Activated CD4-positive, alpha-beta T cell treated with anti-CD3 and anti-CD28 coated beads for 36 hours (primary cell): Measurements from ENCODE around the gene CGRRF1. TPM values are rescaled to one million over a fixed set of nuclear protein-coding genes. Genes with fewer than 3 reads are reported as not detected.

ENCODE experiments used
- ATAC-seq: fragments of 200-7000 bp; cut with Tn5 transposase; one replicate; pipeline ENCODE4 v1.10.0; 2021; ENCODE audit warnings: mild to moderate bottlenecking, moderate library complexity
- CTCF ChIA-PET: fragments of 350-600 bp; sonication (Branson Sonifier 250); formaldehyde crosslinking; loops from one replicate; lab custom pipeline; 2021; ENCODE audit warnings: antibody characterized with exemption; lab: Charles Lee
- POLR2A ChIA-PET: fragments of 350-600 bp; sonication (Branson Sonifier 250); formaldehyde crosslinking; loops from one replicate; lab custom pipeline; 2021; ENCODE audit warnings: antibody characterized with exemption, inconsistent platforms; lab: Charles Lee
- DNase-seq: peaks from one replicate; pipeline ENCODE4 v3.0.0-alpha.2; 2020
- H3K27ac Mint-ChIP-seq: one replicate; pipeline ENCODE4 v1.8.0; 2021; ENCODE audit warnings: mixed read lengths
- H3K27me3 Mint-ChIP-seq: one replicate; pipeline ENCODE4 v1.8.0; 2021; ENCODE audit warnings: mixed read lengths
- H3K36me3 Mint-ChIP-seq: one replicate; pipeline ENCODE4 v1.8.0; 2021; ENCODE audit warnings: low read depth, mixed read lengths
- H3K4me1 Mint-ChIP-seq: one replicate; pipeline ENCODE4 v1.8.0; 2021; ENCODE audit warnings: mixed read lengths
- H3K4me3 Mint-ChIP-seq: one replicate; pipeline ENCODE4 v1.8.0; 2021; ENCODE audit warnings: mild to moderate bottlenecking, moderate library complexity, mixed read lengths
- H3K9me3 Mint-ChIP-seq: one replicate; pipeline ENCODE4 v1.8.0; 2021; ENCODE audit warnings: low read depth, mixed read lengths
- intact Hi-C, 2 experiments: fragments of 100-400 bp; cut with DNase I in 1 of 2; cut with micrococcal nuclease in 1 of 2; formaldehyde crosslinking; loops; one replicate each; pipeline versions ENCODE4 v1.14.2 to v1.15.1; 2022 to 2024; cut with DNase I, micrococcal nuclease
- total RNA-seq, 2 experiments: library from RNA; stranded (reverse); gene quantifications; one replicate each; pipeline ENCODE4 v1.2.3, GENCODE V29; 2021

The CGRRF1 gene
- total RNA-seq, result 10 to 100 TPM; 10.2 to 15.2 TPM

GRCh38 chr14:54509546-54510501 is at the start of gene CGRRF1:
Gene CGRRF1 (plus strand): TSS chr14:54509906. CDS start chr14:54509960, 54 bp downstream.
- Mint-ChIP-seq H3K27me3 (no peaks in the 10 kb centered on the region), H3K36me3 (peaks cover 6% of the 10 kb centered on the region), H3K27ac (peak within 1 kb of the TSS; percentile 80), H3K9me3 (no peaks in the 10 kb centered on the region), H3K4me3 (peak within 1 kb of the TSS; percentile 92), H3K4me1 (peaks cover 34% of the 10 kb centered on the region)
- intact Hi-C loops, result loop anchor here (1.0 kb wide), 5 partner anchors 21 to 392 kb away; partner anchors contain the start of genes CNIH1 (in 2 of the 2) and GCH1 (in 1 of the 2)
- DNase-seq (peak; percentile 98), ATAC-seq (peak; percentile 99)
- ChIA-PET CTCF (interaction anchor here (0.5 to 4.6 kb wide), 12 partner anchors 16 to 905 kb away, joined by 3 to 31 read pairs (median 4); partner anchors contain the start of genes CDKN3 and GMFB), POLR2A (interaction anchor here (0.6 to 1.3 kb wide), 6 partner anchors 15 to 264 kb away, joined by 3 to 6 read pairs (median 4); partner anchors contain the start of genes CDKN3 and GMFB)

GRCh38 chr14:54462048-54462447 is 47.7 kb upstream of the CGRRF1 start:
- Mint-ChIP-seq H3K4me1 (peaks cover 4% of the 10 kb centered on the region), H3K36me3 (peaks cover 2% of the 10 kb centered on the region), H3K9me3 (peaks cover 2% of the 10 kb centered on the region), H3K27me3 (no peaks in the 10 kb centered on the region), H3K27ac (no peak overlapping the region), H3K4me3 (no peak overlapping the region)
- intact Hi-C loops, result no loop called here
- ChIA-PET POLR2A (no interaction called here), CTCF (interaction anchor here (1.0 kb wide), 1 partner anchor 17 kb away, joined by 3 read pairs; no protein-coding TSS in a partner anchor)
- no peak for ATAC-seq
- no peak for DNase-seq

- Mint-ChIP-seq H3K27me3 (no peaks in the 10 kb centered on the region), H3K4me3 (no peak overlapping the region), H3K27ac (no peak overlapping the region), H3K4me1 (peaks cover 4% of the 10 kb centered on the region), H3K9me3 (peaks cover 8% of the 10 kb centered on the region), H3K36me3 (peaks cover 20% of the 10 kb centered on the region)
- intact Hi-C loops, result no loop called here
- ChIA-PET POLR2A (no interaction called here), CTCF (interaction anchor here (0.7 to 1.4 kb wide), 2 partner anchors 22 to 92 kb away, joined by 3 to 4 read pairs; no protein-coding TSS in a partner anchor)
- ATAC-seq, result no peak
- DNase-seq, result no peak
Measured at GRCh38 chr14:54465654-54466053, 44.1 kb upstream of the CGRRF1 start.

- intact Hi-C loops, result no loop called here
Measured at GRCh38 chr14:54467280-54467679, 42.4 kb upstream of the CGRRF1 start.

GRCh38 chr14:54470701-54471100 is 39.0 kb upstream of the CGRRF1 start:
- ATAC-seq (no peak), DNase-seq (no peak)
- intact Hi-C loops, result no loop called here
- H3K4me3 Mint-ChIP-seq, result no peak overlapping the region
- no peaks in the 10 kb centered on the region for H3K27me3 Mint-ChIP-seq
- no peak overlapping the region for H3K27ac Mint-ChIP-seq
- peaks cover 8% of the 10 kb centered on the region for H3K9me3 Mint-ChIP-seq
- H3K4me1 Mint-ChIP-seq, result peaks cover 2% of the 10 kb centered on the region
- POLR2A ChIA-PET, result no interaction called here
- H3K36me3 Mint-ChIP-seq, result peaks cover 37% of the 10 kb centered on the region
- CTCF ChIA-PET, result interaction anchor here (0.7 kb wide), 1 partner anchor 262 kb away, joined by 6 read pairs; no protein-coding TSS in a partner anchor

More at GRCh38 chr14:54467280-54467679, 42.4 kb upstream of the CGRRF1 start:
- POLR2A ChIA-PET, result no interaction called here
- ATAC-seq (no peak), DNase-seq (no peak)
- no peak overlapping the region for H3K27ac Mint-ChIP-seq
- no peaks in the 10 kb centered on the region for H3K27me3 Mint-ChIP-seq
- peaks cover 20% of the 10 kb centered on the region for H3K36me3 Mint-ChIP-seq
- peaks cover 8% of the 10 kb centered on the region for H3K9me3 Mint-ChIP-seq
- H3K4me3 Mint-ChIP-seq, result no peak overlapping the region
- peaks cover 1% of the 10 kb centered on the region for H3K4me1 Mint-ChIP-seq
- CTCF ChIA-PET, result no interaction called here

- intact Hi-C loops, result no loop called here
- no peak for DNase-seq
- Mint-ChIP-seq H3K4me1 (peaks cover 9% of the 10 kb centered on the region), H3K36me3 (peaks cover 42% of the 10 kb centered on the region), H3K4me3 (no peak overlapping the region), H3K27ac (no peak overlapping the region), H3K27me3 (no peaks in the 10 kb centered on the region), H3K9me3 (peaks cover 8% of the 10 kb centered on the region)
- ChIA-PET POLR2A (no interaction called here), CTCF (interaction anchor here (0.6 kb wide), 4 partner anchors 73 to 435 kb away, joined by 3 to 4 read pairs (median 3); no protein-coding TSS in a partner anchor)
- no peak for ATAC-seq
Measured at GRCh38 chr14:54471641-54472040, 38.1 kb upstream of the CGRRF1 start.

GRCh38 chr14:54472315-54472714 is 37.4 kb upstream of the CGRRF1 start:
- ChIA-PET CTCF (interaction anchor here (0.6 kb wide), 1 partner anchor 341 kb away, joined by 3 read pairs; no protein-coding TSS in a partner anchor), POLR2A (no interaction called here)
- no peak overlapping the region for H3K27ac Mint-ChIP-seq
- H3K4me3 Mint-ChIP-seq, result no peak overlapping the region
- intact Hi-C loops, result no loop called here
- H3K9me3 Mint-ChIP-seq, result peaks cover 7% of the 10 kb centered on the region
- no peak for ATAC-seq
- H3K4me1 Mint-ChIP-seq, result peaks cover 13% of the 10 kb centered on the region
- H3K36me3 Mint-ChIP-seq, result peaks cover 44% of the 10 kb centered on the region
- no peaks in the 10 kb centered on the region for H3K27me3 Mint-ChIP-seq
- no peak for DNase-seq

- DNase-seq (no peak), ATAC-seq (no peak)
- H3K27me3 Mint-ChIP-seq, result no peaks in the 10 kb centered on the region
- intact Hi-C loops, result no loop called here
- H3K4me1 Mint-ChIP-seq, result peaks cover 16% of the 10 kb centered on the region
- ChIA-PET CTCF (interaction anchor here (0.5 to 1.9 kb wide), 4 partner anchors 9 to 36 kb away, joined by 3 to 4 read pairs (median 4); partner anchors contain the start of gene CGRRF1), POLR2A (interaction anchor here (0.6 to 1.0 kb wide), 2 partner anchors 77 to 214 kb away, joined by 3 to 4 read pairs; partner anchors contain the start of gene CDKN3)
- peaks cover 37% of the 10 kb centered on the region for H3K36me3 Mint-ChIP-seq
- H3K27ac Mint-ChIP-seq, result peak overlapping the region; percentile 44
- no peak overlapping the region for H3K4me3 Mint-ChIP-seq
- H3K9me3 Mint-ChIP-seq, result no peaks in the 10 kb centered on the region
Measured at GRCh38 chr14:54474232-54474793, 35.4 kb upstream of the CGRRF1 start.

- H3K27me3 Mint-ChIP-seq, result no peaks in the 10 kb centered on the region
- H3K4me1 Mint-ChIP-seq, result peaks cover 16% of the 10 kb centered on the region
- ATAC-seq (no peak), DNase-seq (no peak)
- CTCF ChIA-PET, result no interaction called here
- H3K36me3 Mint-ChIP-seq, result peaks cover 36% of the 10 kb centered on the region
- H3K27ac Mint-ChIP-seq, result no peak overlapping the region
- POLR2A ChIA-PET, result no interaction called here
- no peaks in the 10 kb centered on the region for H3K9me3 Mint-ChIP-seq
- no peak overlapping the region for H3K4me3 Mint-ChIP-seq
- intact Hi-C loops, result no loop called here
Measured at GRCh38 chr14:54475187-54475899, 34.4 kb upstream of the CGRRF1 start.

- intact Hi-C loops, result no loop called here
- no peak overlapping the region for H3K27ac Mint-ChIP-seq
- ATAC-seq, result no peak
- POLR2A ChIA-PET, result no interaction called here
- peaks cover 16% of the 10 kb centered on the region for H3K4me1 Mint-ChIP-seq
- no peak for DNase-seq
- peaks cover 37% of the 10 kb centered on the region for H3K36me3 Mint-ChIP-seq
- CTCF ChIA-PET, result no interaction called here
- H3K27me3 Mint-ChIP-seq, result no peaks in the 10 kb centered on the region
- H3K9me3 Mint-ChIP-seq, result no peaks in the 10 kb centered on the region
- H3K4me3 Mint-ChIP-seq, result no peak overlapping the region
Measured at GRCh38 chr14:54475911-54476310, 33.8 kb upstream of the CGRRF1 start.
